HepG2 (cell line): ENCODE results near the gene RRBP1. TPM values are rescaled to one million over a fixed set of nuclear protein-coding genes. Genes with fewer than 3 reads are reported as not detected.
A peak's percentile ranks its signal among the peaks of the same experiment; 100 is the strongest.

Source experiments
- HNF4G ChIP-seq, 2 experiments: sonication (generic) in 1 of 2; formaldehyde crosslinking in 1 of 2; IDR thresholded peaks; 2 replicates each; pipeline versions ENCODE4 v1.4.0 to v1.6.1; 2011 to 2020; ENCODE audit warnings: borderline replicate concordance in 2 of 2, low read depth in 2 of 2, mild to moderate bottlenecking in 2 of 2, low read length in 1 of 2, missing genetic modification reagents in 1 of 2, moderate library complexity in 1 of 2
- HOXA9 ChIP-seq: sonication (generic); formaldehyde crosslinking; IDR thresholded peaks from 2 replicates; pipeline ENCODE4 v1.8.1; 2022; ENCODE audit warnings: missing genetic modification reagents, mild to moderate bottlenecking, moderate library complexity, borderline replicate concordance
- KAT8 ChIP-seq: IDR thresholded peaks from 2 replicates; pipeline ENCODE4 v1.6.1; 2016; ENCODE audit warnings: missing genetic modification reagents, missing compliant biosample characterization
- KLF16 ChIP-seq, 2 experiments: sonication (generic) in 1 of 2; formaldehyde crosslinking in 1 of 2; IDR thresholded peaks; 2 replicates each; pipeline versions ENCODE4 v1.6.1 to v1.8.0; 2016 to 2023; ENCODE audit warnings: missing genetic modification reagents in 2 of 2, missing compliant biosample characterization in 1 of 2
- POLR2AphosphoS5 ChIP-seq: IDR thresholded peaks from 2 replicates; pipeline ENCODE4 v1.6.1; 2012; ENCODE audit warnings: low read depth, low read length
- RARG ChIP-seq: sonication (generic); formaldehyde crosslinking; IDR thresholded peaks from 2 replicates; pipeline ENCODE4 v1.4.0; 2020; ENCODE audit warnings: low read depth, mild to moderate bottlenecking, missing genetic modification reagents
- RFX5 ChIP-seq: IDR thresholded peaks from 2 replicates; pipeline ENCODE4 v1.6.1; 2011; ENCODE audit warnings: low read depth, low read length, improper control_type of control experiment
- RFXAP ChIP-seq: sonication (generic); formaldehyde crosslinking; IDR thresholded peaks from 2 replicates; pipeline ENCODE4 v1.4.0; 2020; ENCODE audit warnings: missing genetic modification reagents, borderline replicate concordance
- TARDBP ChIP-seq: sonication (generic); formaldehyde crosslinking; IDR thresholded peaks from 2 replicates; pipeline ENCODE4 v1.8.0; 2022; ENCODE audit warnings: mild to moderate bottlenecking, missing genetic modification reagents
- TCF12 ChIP-seq, 2 experiments: fragments of 450-650 bp in 1 of 2; sonication (generic) in 1 of 2; formaldehyde crosslinking in 1 of 2; IDR thresholded peaks; 2 replicates each; pipeline versions ENCODE4 v1.6.1 to v1.8.0; 2017 to 2022; ENCODE audit warnings: antibody characterized with exemption in 1 of 2, mild to moderate bottlenecking in 1 of 2, missing genetic modification reagents in 1 of 2, moderate library complexity in 1 of 2
- THAP9 ChIP-seq: sonication (generic); formaldehyde crosslinking; IDR thresholded peaks from 2 replicates; pipeline ENCODE4; 2020; ENCODE audit warnings: missing genetic modification reagents, mild to moderate bottlenecking, borderline replicate concordance
- TRAFD1 ChIP-seq: sonication (generic); formaldehyde crosslinking; IDR thresholded peaks from 2 replicates; pipeline ENCODE4 v1.5.1; 2020; ENCODE audit warnings: missing genetic modification reagents, mild to moderate bottlenecking, borderline replicate concordance
- ZBTB46 ChIP-seq: sonication (generic); formaldehyde crosslinking; IDR thresholded peaks from 2 replicates; pipeline ENCODE4 v1.4.0; 2020; ENCODE audit warnings: mild to moderate bottlenecking, missing genetic modification reagents, borderline replicate concordance
- ZNF275 ChIP-seq: sonication (generic); formaldehyde crosslinking; IDR thresholded peaks from 2 replicates; pipeline ENCODE4 v1.8.0; 2022; ENCODE audit warnings: missing genetic modification reagents, mild to moderate bottlenecking, inconsistent platforms, borderline replicate concordance
- ZNF546 ChIP-seq: sonication (generic); formaldehyde crosslinking; conservative IDR thresholded peaks from 2 replicates; pipeline ENCODE4 v1.8.1; 2023; ENCODE audit warnings: mild to moderate bottlenecking, missing genetic modification reagents
- ZNF790 ChIP-seq: sonication (generic); formaldehyde crosslinking; IDR thresholded peaks from 2 replicates; pipeline ENCODE4 v1.8.0; 2022; ENCODE audit warnings: missing genetic modification reagents, mild to moderate bottlenecking, borderline replicate concordance
- polyA plus RNA-seq, 8 experiments: library from polyadenylated mRNA; depleted of rRNA in 3 of 8; stranded (reverse) in 7 of 8; unstranded in 1 of 8; fragments of >200 nt; fragmentation: Illumina TruSeq in 4 of 8; extraction: Trizol in 4 of 8; gene quantifications; 2 replicates each; pipeline versions ENCODE4 v1.2.1 to v1.2.3, GENCODE V29; 2011 to 2016; ENCODE audit warnings: low read depth in 4 of 8, missing spikeins in 1 of 8, mixed read lengths in 1 of 8; ENCODE audit not compliant: insufficient read depth in 1 of 8
- total RNA-seq, 5 experiments: library from RNA; depleted of rRNA; stranded (reverse); fragments of >200 nt; fragmentation: Illumina TruSeq; extraction: Trizol; gene quantifications; 2 replicates each; pipeline ENCODE4 v1.2.3, GENCODE V29; 2016; ENCODE audit warnings: low read depth in 1 of 5

The RRBP1 gene
- total and polyA plus RNA-seq, 2 of the 13 experiments (the other 11 are each of a cell fraction or from before 2014, with no cell fraction given): 150 to 222 TPM

GRCh38 chr20:17721802-17722486 is 39.9 kb upstream of the RRBP1 start (continued):
- TF ChIP-seq POLR2AphosphoS5 (no peak), TARDBP (CRISPR knock-in tag) (peak; percentile 100), RARG (CRISPR knock-in tag) (no peak), TRAFD1 (CRISPR knock-in tag) (no peak), ZNF546 (0 out of 2 replicates have a peak, but pooled peaks have one; percentile 19), TCF12 (IDR thresholded peaks at IDR 0.05) (no peak), TCF12 (CRISPR knock-in tag; IDR thresholded peaks at IDR 0.05) (peak; percentile 100), RFXAP (peak; percentile 96), HOXA9 (0 out of 2 replicates have a peak, but pooled peaks have one; percentile 57), ZNF790 (CRISPR knock-in tag) (peak; percentile 88), RFX5 (no peak), HNF4G (IDR thresholded peaks at IDR 0.05; ENCODE audit: borderline replicate concordance, low read depth, low read length) (peak; percentile 100), HNF4G (CRISPR knock-in tag; IDR thresholded peaks at IDR 0.05; ENCODE audit: borderline replicate concordance, low read depth) (peak; percentile 98), ZBTB46 (0 out of 2 replicates have a peak, but pooled peaks have one; percentile 49), KLF16 (CRISPR knock-in tag; IDR thresholded peaks at IDR 0.05) (peak in 1 of 2 experiments; percentile 97; a peak in 1 of 4 replicates), KAT8 (CRISPR knock-in tag) (peak; percentile 92), ZNF275 (CRISPR knock-in tag) (peak; percentile 89; the same call in 1 of the 2 replicates), THAP9 (CRISPR knock-in tag) (0 out of 2 replicates have a peak, but pooled peaks have one; percentile 29)
